ENCODE data around the gene F8. TPM values are rescaled to one million over a fixed set of nuclear protein-coding genes. Genes with fewer than 3 reads are reported as not detected.

The F8 gene
- total RNA-seq, 1 experiment from 2014 or later = 2.6 TPM

DNA sequence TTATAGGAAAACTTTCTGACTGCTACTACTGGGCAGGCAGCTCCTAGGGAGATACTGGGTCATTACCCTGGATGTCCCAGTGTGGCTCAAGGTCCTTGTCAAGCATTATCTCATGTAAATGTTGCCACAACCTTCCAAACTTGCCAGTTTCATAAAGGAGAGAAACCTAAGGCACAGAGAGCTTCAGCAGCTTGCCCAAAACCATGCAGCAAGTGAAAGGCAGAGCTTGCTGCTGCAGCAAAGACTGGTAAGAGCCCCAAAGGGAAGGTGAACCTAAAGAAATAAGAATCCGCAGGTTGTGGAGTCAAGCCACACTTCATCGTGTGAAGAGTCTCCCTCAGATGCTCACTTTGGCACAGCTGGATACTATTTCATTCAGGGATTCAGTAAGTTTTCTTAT lies 219.6 kb downstream of the F8 start:
- H3K4me3 ChIP-seq (replicated peaks in 1 of 2; ENCODE audit: low read depth in 1 of 2, low read length in 2 of 2) = no peak overlapping the region

More for the DNA sequence above, 219.6 kb downstream of the F8 start:
- DNase-seq (ENCODE audit: low read depth, low spot score) (no peak), ATAC-seq (no peak)
- TF ChIP-seq, protein P1, sequence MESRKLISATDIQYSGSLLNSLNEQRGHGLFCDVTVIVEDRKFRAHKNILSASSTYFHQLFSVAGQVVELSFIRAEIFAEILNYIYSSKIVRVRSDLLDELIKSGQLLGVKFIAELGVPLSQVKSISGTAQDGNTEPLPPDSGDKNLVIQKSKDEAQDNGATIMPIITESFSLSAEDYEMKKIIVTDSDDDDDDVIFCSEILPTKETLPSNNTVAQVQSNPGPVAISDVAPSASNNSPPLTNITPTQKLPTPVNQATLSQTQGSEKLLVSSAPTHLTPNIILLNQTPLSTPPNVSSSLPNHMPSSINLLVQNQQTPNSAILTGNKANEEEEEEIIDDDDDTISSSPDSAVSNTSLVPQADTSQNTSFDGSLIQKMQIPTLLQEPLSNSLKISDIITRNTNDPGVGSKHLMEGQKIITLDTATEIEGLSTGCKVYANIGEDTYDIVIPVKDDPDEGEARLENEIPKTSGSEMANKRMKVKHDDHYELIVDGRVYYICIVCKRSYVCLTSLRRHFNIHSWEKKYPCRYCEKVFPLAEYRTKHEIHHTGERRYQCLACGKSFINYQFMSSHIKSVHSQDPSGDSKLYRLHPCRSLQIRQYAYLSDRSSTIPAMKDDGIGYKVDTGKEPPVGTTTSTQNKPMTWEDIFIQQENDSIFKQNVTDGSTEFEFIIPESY (IDR thresholded peaks at IDR 0.05; ENCODE audit: extremely low read depth, insufficient replicate concordance, low read length) = no peak
- TF ChIP-seq CEBPB (IDR thresholded peaks at IDR 0.05; ENCODE audit: low read depth) (no peak), TCF7L2 (IDR thresholded peaks at IDR 0.05; ENCODE audit: borderline replicate concordance, extremely low read depth, insufficient read depth, insufficient read length) (no peak), ZFX (IDR thresholded peaks at IDR 0.05) (no peak), SIN3A (IDR thresholded peaks at IDR 0.05; ENCODE audit: low read depth) (no peak), CBX3 (IDR thresholded peaks at IDR 0.05; ENCODE audit: low read depth) (no peak), ELF1 (IDR thresholded peaks at IDR 0.05; ENCODE audit: borderline replicate concordance, low read depth) (no peak), EZH2 (IDR thresholded peaks at IDR 0.05) (no peak), FOSL1 (IDR thresholded peaks at IDR 0.05; ENCODE audit: low read depth) (no peak), YY1 (IDR thresholded peaks at IDR 0.05; ENCODE audit: extremely low read depth, insufficient replicate concordance, low read depth, low read length) (no peak), RAD21 (IDR thresholded peaks at IDR 0.05; ENCODE audit: low read depth) (no peak), SP1 (IDR thresholded peaks at IDR 0.05; ENCODE audit: low read depth) (no peak), ZNF274 (IDR thresholded peaks at IDR 0.05; ENCODE audit: low read depth, low read length) (no peak), EZH2phosphoT487 (IDR thresholded peaks at IDR 0.05; ENCODE audit: borderline replicate concordance) (no peak)
- TF ChIP-seq, protein P2, sequence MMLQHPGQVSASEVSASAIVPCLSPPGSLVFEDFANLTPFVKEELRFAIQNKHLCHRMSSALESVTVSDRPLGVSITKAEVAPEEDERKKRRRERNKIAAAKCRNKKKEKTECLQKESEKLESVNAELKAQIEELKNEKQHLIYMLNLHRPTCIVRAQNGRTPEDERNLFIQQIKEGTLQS (IDR thresholded peaks at IDR 0.05) = no peak
- TF ChIP-seq, protein P3, sequence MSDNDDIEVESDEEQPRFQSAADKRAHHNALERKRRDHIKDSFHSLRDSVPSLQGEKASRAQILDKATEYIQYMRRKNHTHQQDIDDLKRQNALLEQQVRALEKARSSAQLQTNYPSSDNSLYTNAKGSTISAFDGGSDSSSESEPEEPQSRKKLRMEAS (IDR thresholded peaks at IDR 0.05) = no peak
- TF ChIP-seq, protein P4, sequence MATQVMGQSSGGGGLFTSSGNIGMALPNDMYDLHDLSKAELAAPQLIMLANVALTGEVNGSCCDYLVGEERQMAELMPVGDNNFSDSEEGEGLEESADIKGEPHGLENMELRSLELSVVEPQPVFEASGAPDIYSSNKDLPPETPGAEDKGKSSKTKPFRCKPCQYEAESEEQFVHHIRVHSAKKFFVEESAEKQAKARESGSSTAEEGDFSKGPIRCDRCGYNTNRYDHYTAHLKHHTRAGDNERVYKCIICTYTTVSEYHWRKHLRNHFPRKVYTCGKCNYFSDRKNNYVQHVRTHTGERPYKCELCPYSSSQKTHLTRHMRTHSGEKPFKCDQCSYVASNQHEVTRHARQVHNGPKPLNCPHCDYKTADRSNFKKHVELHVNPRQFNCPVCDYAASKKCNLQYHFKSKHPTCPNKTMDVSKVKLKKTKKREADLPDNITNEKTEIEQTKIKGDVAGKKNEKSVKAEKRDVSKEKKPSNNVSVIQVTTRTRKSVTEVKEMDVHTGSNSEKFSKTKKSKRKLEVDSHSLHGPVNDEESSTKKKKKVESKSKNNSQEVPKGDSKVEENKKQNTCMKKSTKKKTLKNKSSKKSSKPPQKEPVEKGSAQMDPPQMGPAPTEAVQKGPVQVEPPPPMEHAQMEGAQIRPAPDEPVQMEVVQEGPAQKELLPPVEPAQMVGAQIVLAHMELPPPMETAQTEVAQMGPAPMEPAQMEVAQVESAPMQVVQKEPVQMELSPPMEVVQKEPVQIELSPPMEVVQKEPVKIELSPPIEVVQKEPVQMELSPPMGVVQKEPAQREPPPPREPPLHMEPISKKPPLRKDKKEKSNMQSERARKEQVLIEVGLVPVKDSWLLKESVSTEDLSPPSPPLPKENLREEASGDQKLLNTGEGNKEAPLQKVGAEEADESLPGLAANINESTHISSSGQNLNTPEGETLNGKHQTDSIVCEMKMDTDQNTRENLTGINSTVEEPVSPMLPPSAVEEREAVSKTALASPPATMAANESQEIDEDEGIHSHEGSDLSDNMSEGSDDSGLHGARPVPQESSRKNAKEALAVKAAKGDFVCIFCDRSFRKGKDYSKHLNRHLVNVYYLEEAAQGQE (IDR thresholded peaks at IDR 0.05; ENCODE audit: low read depth) = no peak
- TF ChIP-seq, protein P5, sequence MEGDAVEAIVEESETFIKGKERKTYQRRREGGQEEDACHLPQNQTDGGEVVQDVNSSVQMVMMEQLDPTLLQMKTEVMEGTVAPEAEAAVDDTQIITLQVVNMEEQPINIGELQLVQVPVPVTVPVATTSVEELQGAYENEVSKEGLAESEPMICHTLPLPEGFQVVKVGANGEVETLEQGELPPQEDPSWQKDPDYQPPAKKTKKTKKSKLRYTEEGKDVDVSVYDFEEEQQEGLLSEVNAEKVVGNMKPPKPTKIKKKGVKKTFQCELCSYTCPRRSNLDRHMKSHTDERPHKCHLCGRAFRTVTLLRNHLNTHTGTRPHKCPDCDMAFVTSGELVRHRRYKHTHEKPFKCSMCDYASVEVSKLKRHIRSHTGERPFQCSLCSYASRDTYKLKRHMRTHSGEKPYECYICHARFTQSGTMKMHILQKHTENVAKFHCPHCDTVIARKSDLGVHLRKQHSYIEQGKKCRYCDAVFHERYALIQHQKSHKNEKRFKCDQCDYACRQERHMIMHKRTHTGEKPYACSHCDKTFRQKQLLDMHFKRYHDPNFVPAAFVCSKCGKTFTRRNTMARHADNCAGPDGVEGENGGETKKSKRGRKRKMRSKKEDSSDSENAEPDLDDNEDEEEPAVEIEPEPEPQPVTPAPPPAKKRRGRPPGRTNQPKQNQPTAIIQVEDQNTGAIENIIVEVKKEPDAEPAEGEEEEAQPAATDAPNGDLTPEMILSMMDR (IDR thresholded peaks at IDR 0.05 in 2 of 3, conservative IDR thresholded peaks at IDR 0.05 in 1 of 3; ENCODE audit: borderline replicate concordance in 1 of 3, insufficient read depth in 1 of 3, low read depth in 2 of 3, low read length in 2 of 3) = no peak
- no peaks in the 10 kb centered on the region for H3K9me2 ChIP-seq (ENCODE audit: insufficient read depth)
- no peaks in the 10 kb centered on the region for H3K36me3 ChIP-seq (ENCODE audit: control insufficient read depth in 1 of 2, insufficient read depth in 2 of 2, low read length in 2 of 2)
- no peak overlapping the region for H2AFZ ChIP-seq (ENCODE audit: low read depth, low read length, poor library complexity, severe bottlenecking)
- no peaks in the 10 kb centered on the region for H4K20me1 ChIP-seq (ENCODE audit: insufficient read depth)
- no peaks in the 10 kb centered on the region for H3K79me2 ChIP-seq (ENCODE audit: insufficient read depth, low read length)
- RAD21 ChIA-PET (ENCODE audit: low non-redundant PET in 1 of 2, low total read pairs in 2 of 2, uncharacterized antibody in 2 of 2, unreplicated experiment in 2 of 2) = no interaction called here
- H3K9ac ChIP-seq (ENCODE audit: low read length) = no peak overlapping the region
- no peaks in the 10 kb centered on the region for H3K27me3 ChIP-seq (ENCODE audit: insufficient read depth, low read length)
- intact Hi-C loops (cut with micrococcal nuclease) = no loop called here
- no peaks in the 10 kb centered on the region for H3K9me3 ChIP-seq (ENCODE audit: control insufficient read depth in 1 of 2, insufficient read depth in 1 of 2, low read depth in 1 of 2, low read length in 2 of 2)
- no peak overlapping the region for H3K4me2 ChIP-seq (ENCODE audit: low read length)
- BruUV-seq (replicated peaks) = no TSS peak
- no peak overlapping the region for H3K27ac ChIP-seq (ENCODE audit: low read depth, low read length)
- H3K4me1 ChIP-seq (ENCODE audit: control insufficient read depth in 1 of 2, insufficient read depth in 2 of 2, low read length in 2 of 2) = peaks cover 23 to 42% of the 10 kb centered on the region in 2 experiments
- CTCF ChIA-PET = no interaction called here
- POLR2A ChIA-PET = no interaction called here
